HG03575 (cell line): ENCODE measurements around the gene CXorf66.
"Not testable (repeated sequence)": the region's sequence is repeated elsewhere in the genome, so short reads cannot be mapped to it uniquely, and the experiment has no call there.

ENCODE experiments used
- ATAC-seq: cut with Tn5 transposase; IDR thresholded peaks from one replicate; pipeline ENCODE4 v1.9.1; 2021; ENCODE audit not compliant: unreplicated experiment, insufficient number of reproducible peaks, low FRiP score; ENCODE audit errors: extremely low read depth

Gene CXorf66

DNA sequence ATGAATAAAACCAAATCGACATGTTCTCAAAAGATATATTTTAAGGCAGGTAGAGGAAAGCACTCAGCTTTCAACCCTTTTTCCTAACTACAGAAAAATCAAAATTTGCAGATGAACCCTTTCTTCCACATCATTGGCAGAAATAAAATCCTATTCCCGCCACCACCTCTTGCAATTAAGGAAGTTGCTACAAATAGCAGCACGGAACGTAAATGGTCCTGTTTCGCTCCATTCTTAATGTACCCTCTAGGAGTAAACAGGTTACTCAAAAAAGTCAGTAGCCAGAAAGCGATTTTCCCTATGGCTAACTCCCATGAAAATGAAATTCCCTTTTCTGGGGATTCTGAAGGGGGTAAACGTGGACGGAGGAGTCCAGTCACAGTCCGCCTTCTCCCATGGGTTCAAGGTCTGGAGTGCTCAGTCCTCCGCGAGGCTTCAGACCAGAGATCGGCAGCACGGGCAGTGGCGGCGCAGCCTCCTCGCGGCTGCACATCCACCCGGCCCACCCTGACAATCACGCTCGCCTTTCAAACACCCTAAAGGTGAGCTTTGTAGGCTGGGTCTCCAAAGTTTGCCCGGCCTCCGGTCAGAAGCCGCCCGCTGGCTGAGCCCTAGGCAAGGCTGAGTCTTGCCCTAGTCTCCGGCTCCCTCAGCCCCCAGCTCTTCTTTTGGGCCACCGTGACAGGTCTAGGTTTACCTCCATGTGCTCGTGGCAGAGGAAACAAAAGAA, 34.2 kb downstream of the CXorf66 start:
- ATAC-seq: no peak

DNA sequence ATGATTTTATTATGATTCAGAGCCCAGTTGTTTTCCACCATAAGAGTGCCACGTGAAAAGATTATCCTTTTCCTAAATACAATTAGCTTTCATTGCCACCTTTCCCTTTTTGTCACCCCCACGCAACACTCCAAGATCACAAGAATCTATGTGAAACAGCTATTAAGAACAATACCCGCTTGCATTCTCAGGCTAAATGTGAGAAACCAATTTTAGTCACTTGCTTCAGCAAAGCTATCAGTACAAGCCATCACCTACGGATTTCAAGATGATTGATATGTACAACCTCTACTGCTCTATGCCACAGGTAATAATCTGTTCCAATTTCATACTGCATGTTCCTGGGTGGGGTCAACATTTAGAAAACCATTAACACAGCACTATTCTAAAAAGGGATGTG, 34.9 kb downstream of the CXorf66 start:
- ATAC-seq: no peak

DNA sequence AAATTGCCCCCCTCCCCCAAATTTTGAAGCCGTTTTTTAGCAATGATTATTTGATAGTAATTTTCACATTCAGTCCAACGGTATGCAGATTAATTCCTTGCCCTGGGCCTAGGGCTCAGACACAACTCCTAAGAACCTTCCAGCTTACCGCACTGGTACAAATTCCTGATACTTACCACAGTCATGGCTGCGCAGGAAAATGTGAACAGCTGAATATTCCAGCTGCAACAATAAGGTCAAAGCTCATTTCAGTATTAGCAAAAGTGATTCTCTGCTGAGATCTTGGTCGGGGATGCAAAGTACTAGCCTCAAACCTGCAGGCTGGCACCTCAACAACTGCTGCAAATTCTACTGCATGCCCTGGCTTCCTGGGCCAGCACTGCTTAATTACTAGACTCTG, 35.4 kb downstream of the CXorf66 start:
- ATAC-seq: no peak

DNA sequence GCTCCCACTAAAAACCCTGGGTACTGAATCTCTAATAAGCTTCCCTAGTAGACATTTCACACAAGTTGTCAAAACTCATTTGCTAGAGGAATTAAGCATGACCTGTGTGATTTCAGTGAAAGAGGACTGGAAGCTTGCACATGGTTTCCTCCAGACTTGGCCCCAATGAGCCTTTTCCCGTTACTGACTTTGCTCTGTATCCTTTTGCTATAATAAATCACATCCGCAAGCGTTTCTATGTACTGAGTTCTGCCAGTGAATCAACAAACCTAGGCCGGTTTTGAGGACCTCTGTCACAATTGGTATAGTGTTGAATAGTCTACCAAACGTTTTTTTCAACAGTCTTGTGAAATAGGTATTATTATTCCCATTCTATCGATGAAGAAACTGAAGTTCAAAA, 40.6 kb downstream of the CXorf66 start:
- ATAC-seq: no peak

DNA sequence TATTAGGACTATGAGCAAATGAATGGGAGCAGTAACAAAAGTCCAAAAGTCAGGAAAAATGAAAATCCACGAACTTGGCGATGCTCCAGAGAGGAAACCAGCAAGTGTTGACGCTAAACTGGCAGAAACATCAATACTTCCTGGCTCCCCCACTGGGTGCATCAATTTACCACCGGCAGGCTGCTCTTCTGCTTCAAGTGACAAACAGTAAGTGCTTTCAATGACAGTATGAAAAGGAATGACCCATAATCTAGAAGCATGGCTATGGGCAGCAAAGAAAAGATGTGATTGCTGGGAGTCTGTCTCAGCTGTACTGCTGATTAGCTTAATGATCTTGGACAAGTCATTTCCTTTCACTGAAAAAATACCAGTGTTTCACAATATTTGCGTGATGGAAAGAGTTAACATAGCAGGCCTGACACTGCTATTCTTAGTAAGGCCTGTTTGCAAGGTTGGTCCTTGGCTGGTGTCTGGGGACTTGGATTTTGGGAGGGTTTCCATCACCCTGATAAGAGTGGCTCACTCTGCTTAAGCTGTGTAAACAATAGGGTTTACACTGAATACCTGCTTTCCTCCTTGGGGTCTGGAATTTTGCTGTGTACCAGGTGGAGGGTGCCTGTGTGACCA, 41.1 kb downstream of the CXorf66 start:
- no peak for ATAC-seq

DNA sequence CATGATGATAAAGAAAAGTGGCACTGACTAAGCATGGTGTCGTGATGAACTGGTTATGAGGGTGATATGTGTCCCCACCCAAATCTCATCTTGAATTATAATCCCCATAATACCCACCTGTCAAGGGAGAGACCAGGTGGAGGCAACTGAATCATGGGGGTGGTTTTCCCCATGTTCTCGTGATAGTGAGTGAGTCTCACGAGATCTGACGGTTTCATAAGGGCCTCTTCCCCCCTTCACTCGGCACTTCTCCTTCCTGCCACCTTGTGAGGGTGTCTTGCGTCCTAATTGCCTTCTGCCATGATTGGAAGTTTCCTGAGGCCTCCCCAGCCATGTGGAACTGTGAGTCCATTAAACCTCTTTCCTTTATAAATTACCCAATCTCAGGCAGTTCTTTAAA, 44.2 kb downstream of the CXorf66 start:
- not testable (repeated sequence) for ATAC-seq

DNA sequence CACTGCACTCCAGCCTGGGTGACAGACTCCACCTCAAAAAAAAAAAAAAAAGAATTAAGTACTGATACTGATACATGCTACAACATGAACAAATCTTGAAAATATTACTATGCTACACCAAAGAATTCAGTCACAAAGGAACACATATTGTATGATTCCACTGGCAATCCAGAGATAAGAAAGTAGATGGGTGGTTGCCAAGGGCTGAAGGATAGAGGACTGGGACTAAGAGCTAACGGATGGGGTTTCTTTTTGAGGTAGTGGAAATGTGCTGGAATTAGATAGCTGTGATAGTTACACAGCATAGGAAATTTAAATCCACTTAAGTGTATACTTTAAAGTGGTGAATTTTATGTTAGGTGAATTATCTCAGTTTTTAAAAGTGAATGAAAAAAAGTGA, 45.0 kb downstream of the CXorf66 start:
- ATAC-seq: no peak

DNA sequence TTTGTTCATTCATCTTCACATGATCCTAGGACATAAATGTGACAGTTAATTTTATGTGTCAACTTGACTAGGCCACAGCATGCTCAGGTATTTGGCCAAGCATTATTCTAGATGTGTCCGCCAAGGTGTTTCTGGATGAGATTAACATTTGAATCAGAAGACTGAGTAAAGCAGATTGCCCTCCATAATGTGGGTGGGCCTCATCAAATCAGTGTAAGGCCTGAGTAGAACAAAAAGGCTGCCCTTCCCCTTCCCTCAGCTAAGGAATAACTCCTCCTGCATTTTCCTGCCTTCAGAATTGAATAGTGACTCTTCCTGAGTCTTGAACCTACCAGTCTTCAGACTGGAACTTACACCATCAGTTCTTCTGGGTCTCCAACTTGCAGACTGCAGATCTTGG, 50.9 kb downstream of the CXorf66 start:
- no peak for ATAC-seq

DNA sequence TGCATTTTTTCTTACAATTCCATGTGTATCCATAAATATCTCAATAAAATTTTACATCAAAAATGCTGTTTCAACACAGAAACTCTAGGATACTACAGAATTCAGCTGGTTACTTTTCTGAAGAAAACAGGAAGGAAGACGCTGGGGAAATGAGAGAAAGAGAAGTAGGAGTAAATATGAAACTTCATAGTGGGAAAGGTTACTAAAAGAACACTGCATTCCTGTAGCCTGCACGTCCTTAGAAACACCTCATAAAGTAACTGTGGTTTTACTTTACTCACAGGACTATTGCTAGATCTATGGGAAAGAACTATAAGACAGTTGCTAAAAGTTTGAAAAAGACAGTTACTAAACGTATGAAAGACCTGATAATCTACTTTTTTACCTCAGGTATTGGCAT, 55.6 kb downstream of the CXorf66 start:
- no peak for ATAC-seq

DNA sequence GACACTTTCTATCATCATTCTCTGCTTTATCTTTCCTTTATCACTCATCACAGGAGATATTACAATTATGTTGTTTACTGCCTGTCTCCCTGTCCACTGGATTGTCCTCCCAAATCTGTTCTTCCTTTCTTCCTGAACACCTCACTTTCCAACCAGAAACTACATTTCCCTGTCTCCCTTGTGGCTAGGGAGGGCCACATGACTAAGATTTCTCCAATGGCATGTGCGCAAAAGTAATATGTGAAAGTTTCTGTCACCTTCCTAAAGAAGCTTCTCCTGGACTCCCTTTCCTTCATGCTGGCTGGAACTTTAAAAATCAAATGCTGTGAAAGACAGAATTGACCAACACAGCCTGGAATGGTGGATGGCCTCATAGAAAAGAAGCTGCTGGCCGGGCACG, 58.2 kb downstream of the CXorf66 start:
- no peak for ATAC-seq

DNA sequence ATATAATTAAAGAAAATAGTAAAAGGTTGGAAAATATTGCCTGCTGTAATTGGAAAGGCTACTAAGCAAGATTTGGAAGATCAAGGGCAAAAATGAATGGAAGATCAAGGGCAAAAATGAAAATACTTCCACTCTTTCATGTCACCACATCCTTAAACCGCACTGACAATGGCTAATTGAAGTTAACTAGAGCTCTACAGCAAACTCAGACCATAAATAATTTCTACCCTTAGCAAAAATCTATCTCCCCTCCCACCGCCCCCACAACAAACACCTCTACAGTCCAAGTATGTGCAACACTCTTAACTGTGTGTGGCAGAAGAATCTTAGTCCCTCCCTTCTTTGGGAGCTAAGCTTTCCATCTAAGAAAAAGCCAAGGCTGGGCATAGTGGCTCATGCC, 59.6 kb downstream of the CXorf66 start:
- ATAC-seq: no peak
